M059J (cell line): ENCODE data around the gene ASB17. TPM values are rescaled to one million over a fixed set of nuclear protein-coding genes. Genes with fewer than 3 reads are reported as not detected.

Experiments used
- total RNA-seq: library from RNA; depleted of rRNA; stranded (reverse); fragments of >200 nt; shearing (Covaris generic); gene quantifications from 2 replicates; pipeline ENCODE4 v1.2.3, GENCODE V29; 2014; rRNA removed

The ASB17 gene
- total RNA-seq, 1 experiment from 2014 or later, result not detected

Other genes with a start within 250 kb of the ASB17 start
- gene ACADM, start 207.7 kb downstream of the ASB17 start, total RNA-seq, result 55.1 and 65.1 TPM in 2 replicates
- gene RABGGTB, start 146.1 kb downstream of the ASB17 start, total RNA-seq, result 49.8 and 67.4 TPM in 2 replicates
- not detected in 2 replicates for gene MSH4, start 135.5 kb downstream of the ASB17 start, total RNA-seq
- 0.05 TPM in 1 of 2 replicates, not detected in the other for gene ST6GALNAC3, start 142.3 kb upstream of the ASB17 start, total RNA-seq